Superior temporal gyrus (tissue), 1 donor: Measurements from ENCODE around the gene PRPS2.

Experiments used
- DNase-seq: peaks from one replicate; pipeline ENCODE4 v3.0.0-alpha.2; 2016; ENCODE audit errors: extremely low spot score

PRPS2 gene

GRCh38 chrX:12791257-12792228 lies at the start of gene PRPS2:
Gene PRPS2 (plus strand): TSS chrX:12791412. CDS start chrX:12791498, 86 bp downstream.
- peak; percentile 46 for DNase-seq

DNA sequence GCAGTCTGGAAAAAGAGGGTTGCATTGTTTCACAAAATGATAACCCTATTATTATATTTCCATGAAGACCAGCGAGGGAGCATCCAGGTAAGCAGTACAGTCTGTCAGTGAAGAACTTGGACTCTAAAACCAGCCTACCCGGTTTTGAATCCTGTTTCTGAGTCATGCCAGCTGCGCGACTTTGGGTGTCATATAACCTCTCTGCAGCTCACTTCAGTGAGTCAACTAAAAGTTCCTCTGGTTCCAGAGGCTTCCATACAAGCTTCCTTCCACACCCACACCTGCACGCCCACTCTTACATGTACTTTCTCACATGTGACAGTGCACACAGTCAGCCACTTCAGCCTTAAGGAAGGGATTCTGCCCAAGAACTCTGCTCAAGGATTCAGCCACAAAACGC lies 49.8 kb upstream of the PRPS2 start:
- no peak for DNase-seq

DNA sequence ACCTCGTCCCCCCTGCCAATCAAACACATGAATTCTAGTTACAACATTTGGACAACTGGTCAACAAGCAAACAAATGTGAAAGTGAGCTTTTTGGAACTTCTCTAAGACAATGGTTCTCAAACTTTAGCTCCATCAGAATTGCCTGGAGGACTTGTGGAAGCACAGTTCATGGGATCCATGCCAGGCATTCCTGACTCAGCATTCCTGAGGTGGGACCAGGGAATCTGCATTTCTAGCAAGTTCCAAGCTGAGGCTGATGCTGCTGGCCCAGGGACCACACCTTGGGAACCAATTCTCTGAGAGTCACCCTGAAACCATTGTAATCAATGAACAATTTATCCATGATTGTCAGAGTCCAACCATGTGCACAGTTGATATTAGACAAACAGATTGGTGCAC lies 43.8 kb upstream of the PRPS2 start:
- DNase-seq, result no peak

DNA sequence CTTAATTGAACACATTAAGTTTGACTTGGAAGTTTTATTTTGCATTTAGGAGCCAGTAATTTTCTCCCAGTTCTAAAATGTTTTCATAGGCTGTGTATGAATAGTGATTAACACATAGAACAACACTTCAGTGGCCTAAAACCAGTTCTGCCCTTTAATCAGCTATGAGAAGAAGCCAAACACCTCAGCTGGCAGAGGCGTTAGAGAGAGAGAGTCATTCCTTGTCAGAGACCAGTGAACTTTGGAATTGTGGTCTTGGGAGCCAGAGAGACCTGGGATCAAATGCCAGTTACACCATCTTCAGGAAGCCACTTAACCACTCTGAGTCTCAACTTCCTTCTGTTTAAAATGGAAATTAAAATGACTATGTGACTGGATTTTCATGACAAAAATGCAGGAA lies 39.3 kb upstream of the PRPS2 start:
- no peak for DNase-seq

- DNase-seq, result no peak
These were observed 37.8 kb upstream of the PRPS2 start for GRCh38 chrX:12753366-12753765.

DNA sequence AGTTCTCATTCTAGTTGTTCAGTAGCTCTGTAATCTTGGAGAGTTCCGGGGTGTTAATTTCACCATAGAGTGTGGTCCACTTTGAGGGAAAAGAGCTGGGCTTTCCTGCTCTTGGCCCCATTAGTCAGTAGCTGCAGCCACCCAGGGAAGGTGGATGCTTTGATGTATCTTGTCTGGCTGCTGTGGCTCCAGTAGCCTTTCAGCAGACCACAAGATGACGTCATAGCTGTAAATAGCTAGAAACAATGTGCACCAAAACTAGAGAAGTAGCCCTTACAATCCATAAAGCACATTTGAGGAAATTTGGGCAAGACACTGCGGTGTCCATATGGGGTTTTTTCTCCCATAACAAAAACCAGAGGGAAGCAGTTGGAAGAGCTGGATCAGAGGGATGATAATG lies 32.9 kb upstream of the PRPS2 start:
- DNase-seq, result no peak

DNA sequence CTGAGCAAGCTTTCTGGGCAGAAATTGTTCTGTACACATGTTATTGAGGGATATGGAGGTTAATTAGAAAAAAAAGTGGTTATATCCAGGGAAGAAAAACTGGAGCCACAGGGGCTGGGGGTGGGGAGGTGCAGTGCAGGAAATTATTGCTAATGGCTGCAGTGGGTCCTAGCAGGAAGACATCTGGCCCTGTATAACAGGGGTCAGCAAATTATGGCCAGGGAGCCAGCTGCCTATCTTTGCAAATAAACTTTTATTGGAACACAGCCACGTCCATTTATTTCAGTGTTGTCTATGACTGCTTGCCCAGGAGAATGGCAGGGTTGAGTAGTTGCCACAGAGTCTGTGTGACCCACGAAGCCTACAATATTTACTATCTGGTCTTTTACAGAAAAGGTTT lies 23.4 kb upstream of the PRPS2 start:
- no peak for DNase-seq

DNA sequence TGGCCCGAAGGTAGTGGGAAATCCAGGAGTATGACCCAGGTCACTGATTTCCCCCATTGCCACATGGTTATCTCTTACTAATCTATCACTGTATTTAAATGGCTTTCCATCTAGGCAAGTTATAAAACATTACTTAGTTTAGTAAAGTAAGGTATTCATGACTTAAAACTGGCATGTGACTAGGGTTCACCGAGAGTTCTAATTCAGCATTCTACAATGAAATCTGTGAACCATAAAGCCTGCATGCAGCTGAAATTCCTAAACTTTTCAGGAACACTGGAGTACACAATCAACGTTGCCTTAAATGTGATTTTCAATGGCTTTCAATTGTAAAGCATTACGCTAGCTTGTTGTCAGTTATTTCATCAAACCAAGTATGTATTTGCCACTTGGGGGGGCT lies 22.7 kb upstream of the PRPS2 start:
- no peak for DNase-seq

GRCh38 chrX:12770440-12770839 lies 20.8 kb upstream of the PRPS2 start:
- peak; percentile 58 for DNase-seq

DNA sequence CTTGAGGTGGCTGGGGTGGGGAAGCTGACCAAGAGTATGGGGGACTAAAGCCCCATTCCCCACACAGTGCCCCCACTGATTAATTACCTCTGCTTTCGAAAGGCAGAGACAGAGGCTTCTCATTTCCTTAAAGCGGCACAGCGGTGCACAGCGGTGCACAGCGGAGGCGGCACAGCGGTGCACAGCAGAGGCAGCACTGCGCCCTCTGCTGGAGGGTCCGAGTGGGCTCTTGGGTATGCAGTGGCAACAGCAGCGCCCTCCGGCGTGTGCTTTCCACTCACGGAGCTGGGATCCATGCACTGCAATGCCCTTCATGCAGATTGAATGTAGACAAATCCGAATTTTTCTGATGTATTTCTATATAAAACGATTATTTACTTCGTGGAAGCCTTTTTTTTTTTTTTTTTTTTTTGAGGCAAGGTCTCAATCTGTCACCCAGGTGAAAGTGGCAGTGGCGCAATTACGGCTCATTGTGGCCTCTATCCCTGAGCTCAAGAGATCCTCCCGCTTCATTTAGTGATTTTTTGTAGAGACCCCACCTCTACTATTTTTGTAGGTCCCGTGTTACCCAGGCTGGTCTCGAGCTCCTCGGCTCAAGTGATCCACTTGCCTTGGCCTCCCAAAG lies 19.7 kb upstream of the PRPS2 start:
- DNase-seq, result no peak

GRCh38 chrX:12777670-12778069 lies 13.5 kb upstream of the PRPS2 start:
- DNase-seq, result no peak

- no peak for DNase-seq
These were observed 11.7 kb upstream of the PRPS2 start for GRCh38 chrX:12779534-12779933.

DNA sequence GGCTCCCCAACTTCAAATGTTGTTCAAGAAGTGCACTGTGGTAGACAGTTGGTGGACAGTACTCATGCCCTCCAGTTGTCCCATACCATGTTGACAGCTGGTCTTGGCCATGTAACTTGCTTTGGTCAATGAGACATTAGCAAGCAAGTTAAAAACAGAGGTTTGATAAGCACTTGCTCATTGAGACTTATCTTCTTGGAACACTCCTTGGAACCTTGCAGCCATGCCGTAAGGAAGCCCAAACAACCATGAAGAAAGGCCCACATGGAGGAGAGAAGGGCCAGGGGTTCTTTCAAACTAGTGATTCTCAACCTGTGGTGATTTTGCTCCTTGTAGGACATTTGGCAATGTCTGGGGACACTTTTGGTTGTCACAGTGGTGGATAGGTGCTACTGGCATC lies 2.6 kb upstream of the PRPS2 start:
- no peak for DNase-seq

GRCh38 chrX:12789976-12790375 lies 1.2 kb upstream of the PRPS2 start:
- DNase-seq, result no peak

DNA sequence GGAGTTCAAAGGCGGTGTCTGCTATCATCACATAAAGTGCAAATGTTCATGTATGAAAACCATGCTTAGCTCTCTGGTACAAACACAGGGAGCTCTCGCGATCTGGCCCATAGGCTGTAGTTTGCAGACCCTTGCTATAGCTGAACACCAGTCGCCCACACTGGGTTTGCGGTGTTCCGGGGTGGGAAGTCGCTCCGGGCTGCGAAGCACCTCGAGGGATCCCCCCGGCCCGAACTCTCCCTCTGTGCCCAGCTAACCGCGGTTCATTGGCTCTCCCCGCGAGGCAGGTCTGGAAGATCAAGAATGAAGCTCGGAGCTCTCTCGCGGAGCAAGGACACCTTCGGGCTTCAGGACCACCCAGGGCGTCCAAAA lies 341 bp upstream of the PRPS2 start:
- DNase-seq, result no peak

GRCh38 chrX:12792711-12793110 lies 1.5 kb downstream of the PRPS2 start:
- DNase-seq, result no peak

DNA sequence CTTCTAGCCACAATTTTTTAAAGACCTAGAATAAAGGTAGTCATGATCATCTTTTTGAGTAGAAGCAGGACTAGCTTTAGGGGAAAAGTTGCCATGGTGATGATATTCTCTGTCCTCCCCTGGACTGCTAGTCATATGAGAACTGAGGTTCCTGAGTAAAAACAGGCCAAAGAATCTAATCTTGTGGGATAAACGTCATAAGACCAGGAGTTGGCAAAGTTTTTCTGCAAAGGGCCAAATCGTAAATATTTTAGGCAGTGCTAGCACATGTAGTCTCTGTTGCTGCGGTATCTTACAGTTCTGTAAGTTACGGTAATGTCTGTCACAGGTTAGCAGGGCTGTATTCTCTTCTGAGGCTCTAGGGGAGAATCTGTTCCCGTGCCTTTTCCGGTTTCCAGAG lies 3.4 kb downstream of the PRPS2 start:
- DNase-seq, result no peak

- no peak for DNase-seq
These were observed 7.4 kb downstream of the PRPS2 start for GRCh38 chrX:12798601-12799000.

DNA sequence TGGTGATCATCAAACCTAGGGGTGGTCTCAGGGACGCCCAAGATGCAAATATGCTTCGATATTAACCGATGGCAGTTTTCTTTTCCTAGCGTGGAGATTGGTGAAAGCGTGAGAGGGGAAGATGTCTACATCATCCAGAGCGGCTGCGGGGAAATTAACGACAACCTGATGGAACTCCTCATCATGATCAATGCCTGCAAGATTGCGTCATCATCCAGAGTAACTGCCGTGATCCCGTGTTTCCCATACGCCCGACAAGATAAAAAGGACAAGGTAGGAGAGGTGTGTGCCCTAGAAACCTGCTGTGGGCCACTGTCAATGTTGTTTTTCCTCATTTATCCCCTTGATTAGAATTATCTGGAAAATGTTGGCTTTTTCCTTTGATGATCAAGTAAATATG lies 7.9 kb downstream of the PRPS2 start:
- DNase-seq, result no peak

GRCh38 chrX:12802741-12803140 lies 11.5 kb downstream of the PRPS2 start:
- DNase-seq, result no peak

DNA sequence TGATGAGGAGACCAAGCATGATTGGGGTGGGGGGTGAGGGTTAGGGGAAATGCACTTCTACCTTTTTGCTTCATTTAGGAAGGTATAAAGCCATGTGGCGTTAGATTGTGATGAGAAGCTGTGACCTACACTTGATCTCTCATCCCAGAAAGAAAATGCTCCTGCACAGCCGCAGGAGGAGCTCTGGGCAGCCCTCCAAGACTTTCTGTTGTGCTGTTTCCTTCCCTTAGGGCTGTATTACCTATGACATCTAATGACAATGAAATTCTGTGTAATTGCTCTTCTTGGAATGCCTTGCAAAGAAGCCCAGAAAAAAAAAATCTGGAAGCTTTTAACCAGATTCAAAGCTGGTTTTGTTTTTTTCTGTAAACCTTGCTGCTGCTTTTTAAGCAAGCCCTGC lies 13.4 kb downstream of the PRPS2 start:
- no peak for DNase-seq

DNA sequence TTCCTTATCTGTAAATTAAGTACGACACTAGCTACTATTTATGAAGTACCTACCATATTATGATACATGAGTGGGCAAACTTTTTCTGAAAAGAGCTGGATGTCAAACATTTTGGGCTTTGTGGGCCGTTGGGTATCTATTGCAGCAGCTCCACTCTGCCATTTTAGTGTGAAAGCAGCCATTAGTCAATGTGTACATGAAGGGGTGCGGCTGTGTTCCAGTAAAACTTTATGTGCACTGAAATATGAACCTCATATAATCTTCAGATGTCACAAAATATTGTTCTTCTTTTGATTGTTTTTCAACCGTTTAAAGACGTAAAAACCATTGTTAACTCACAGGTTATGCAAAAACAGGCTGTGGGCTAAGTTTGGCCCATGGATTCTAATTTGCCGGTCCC lies 14.1 kb downstream of the PRPS2 start:
- no peak for DNase-seq

- no peak for DNase-seq
These were observed 20.4 kb downstream of the PRPS2 start for GRCh38 chrX:12811658-12812057.
